Adrenal gland (tissue), 5 donors: ENCODE data around the gene CHD9.

ENCODE experiments used
- POLR2A ChIP-seq, 2 donors: fragments of 450-650 bp; IDR thresholded peaks; one replicate each; pipeline ENCODE4 v1.6.1; 2017; ENCODE audit warnings: antibody characterized with exemption in 2 of 2, mild to moderate bottlenecking in 2 of 2, moderate library complexity in 1 of 2
- TF ChIP-seq, protein P1 (sequence below), 6 experiments: fragments of 450-650 bp in 4 of 6; fragments of 200-600 bp in 2 of 6; sonication (generic) in 1 of 6; IDR thresholded peaks; 1 replicate in 5 of 6; 2 replicates in 1 of 6; pipeline versions ENCODE4 v1.5.1 to v1.8.0; 2016 to 2021; ENCODE audit warnings: antibody characterized with exemption in 6 of 6, mild to moderate bottlenecking in 2 of 6, moderate library complexity in 1 of 6
- donor health status: DM: no; HTN: no; CAD: no.

DNA sequence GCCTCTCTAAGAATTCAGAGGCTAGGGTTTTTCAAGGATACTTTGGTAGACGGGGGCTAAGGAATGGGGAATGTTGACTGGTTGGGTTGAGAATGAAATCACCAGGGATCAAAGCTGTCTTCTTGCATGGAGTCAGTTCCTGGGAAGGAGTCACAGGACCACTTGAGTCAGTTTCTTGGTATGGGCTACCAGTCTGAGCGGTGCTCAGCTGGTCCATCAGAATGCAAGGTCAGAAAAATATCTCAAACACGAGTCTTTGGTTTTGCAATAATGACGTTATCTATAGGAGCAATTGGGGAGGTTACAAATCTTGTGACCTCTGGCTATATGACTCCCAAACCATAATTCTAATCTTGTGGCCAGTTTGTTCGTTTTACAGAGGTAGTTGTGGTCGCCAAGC lies 20.5 kb upstream of the CHD9 start:
- TF ChIP-seq, protein P1, sequence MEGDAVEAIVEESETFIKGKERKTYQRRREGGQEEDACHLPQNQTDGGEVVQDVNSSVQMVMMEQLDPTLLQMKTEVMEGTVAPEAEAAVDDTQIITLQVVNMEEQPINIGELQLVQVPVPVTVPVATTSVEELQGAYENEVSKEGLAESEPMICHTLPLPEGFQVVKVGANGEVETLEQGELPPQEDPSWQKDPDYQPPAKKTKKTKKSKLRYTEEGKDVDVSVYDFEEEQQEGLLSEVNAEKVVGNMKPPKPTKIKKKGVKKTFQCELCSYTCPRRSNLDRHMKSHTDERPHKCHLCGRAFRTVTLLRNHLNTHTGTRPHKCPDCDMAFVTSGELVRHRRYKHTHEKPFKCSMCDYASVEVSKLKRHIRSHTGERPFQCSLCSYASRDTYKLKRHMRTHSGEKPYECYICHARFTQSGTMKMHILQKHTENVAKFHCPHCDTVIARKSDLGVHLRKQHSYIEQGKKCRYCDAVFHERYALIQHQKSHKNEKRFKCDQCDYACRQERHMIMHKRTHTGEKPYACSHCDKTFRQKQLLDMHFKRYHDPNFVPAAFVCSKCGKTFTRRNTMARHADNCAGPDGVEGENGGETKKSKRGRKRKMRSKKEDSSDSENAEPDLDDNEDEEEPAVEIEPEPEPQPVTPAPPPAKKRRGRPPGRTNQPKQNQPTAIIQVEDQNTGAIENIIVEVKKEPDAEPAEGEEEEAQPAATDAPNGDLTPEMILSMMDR (IDR thresholded peaks at IDR 0.05), result no peak
- TF ChIP-seq POLR2A (IDR thresholded peaks at IDR 0.05), result no peak
